A549 (cell line): ENCODE data around the gene KIT.

Experiments
- CHD4 ChIP-seq: fragments of 200-600 bp; sonication (generic); IDR thresholded peaks from 2 replicates; pipeline ENCODE4 v1.6.1; 2016; ENCODE audit warnings: antibody characterized with exemption, mild to moderate bottlenecking, borderline replicate concordance
- CTCF ChIP-seq: fragments of >200 bp; sonication (Bioruptor Twin); formaldehyde crosslinking; IDR thresholded peaks from 3 replicates; pipeline ENCODE4 v1.5.1; 2016
- ELK1 ChIP-seq: fragments of 150-350 bp; IDR thresholded peaks from 2 replicates; pipeline ENCODE4 v1.6.1; 2014; ENCODE audit warnings: low read depth, mild to moderate bottlenecking, low read length
- ESRRA ChIP-seq: fragments of 150-350 bp; IDR thresholded peaks from 2 replicates; pipeline ENCODE4 v1.6.1; 2014; ENCODE audit warnings: mild to moderate bottlenecking, low read length, borderline replicate concordance
- JUNB ChIP-seq: fragments of >200 bp; sonication (Bioruptor Twin); formaldehyde crosslinking; IDR thresholded peaks from 2 replicates; pipeline ENCODE4 v1.6.1; 2016
- KDM1A ChIP-seq: fragments of 200-600 bp; sonication (generic); IDR thresholded peaks from 2 replicates; pipeline ENCODE4 v1.6.1; 2016; ENCODE audit warnings: low read depth, mild to moderate bottlenecking
- MAX ChIP-seq: IDR thresholded peaks from 2 replicates; pipeline ENCODE4 v1.6.1; 2012
- NFE2L2 ChIP-seq: fragments of 150-350 bp; conservative IDR thresholded peaks from 2 replicates; pipeline ENCODE4 v1.6.1; 2014; ENCODE audit warnings: low read length

- TF ChIP-seq CHD4 (no peak), CTCF (no peak), KDM1A (no peak), ESRRA (no peak), NFE2L2 (no peak), MAX (no peak), JUNB (no peak), ELK1 (no peak)
Measured at GRCh38 chr4:54643172-54643571, 14.6 kb upstream of the KIT start.
